Fibroblast of mammary gland (primary cell): Measurements from ENCODE around the gene PRUNE1.

Source experiments
- DNase-seq: peaks from one replicate; pipeline ENCODE4 v3.0.0-alpha.2; 2010; ENCODE audit warnings: low read depth
- H3K4me3 ChIP-seq: 2 replicates; pipeline ENCODE4 v1.5.1; 2011; ENCODE audit warnings: low read depth, mild to moderate bottlenecking, low read length, moderate library complexity; ENCODE audit not compliant: control insufficient read depth
- CTCF ChIP-seq: conservative IDR thresholded peaks from 2 replicates; pipeline ENCODE4 v1.5.1; 2011; ENCODE audit warnings: low read depth, low read length, inconsistent platforms; ENCODE audit not compliant: control insufficient read depth, insufficient read depth

The PRUNE1 gene

GRCh38 chr1:150997949-150998348 lies 10.3 kb upstream of the PRUNE1 start:
- no peak for TF ChIP-seq CTCF
- DNase-seq: no peak
- H3K4me3 ChIP-seq: no peak overlapping the region

- TF ChIP-seq CTCF: no peak
- DNase-seq: peak; percentile 66
- H3K4me3 ChIP-seq: no peak overlapping the region
These were observed 9.1 kb upstream of the PRUNE1 start for GRCh38 chr1:150999051-150999674.

GRCh38 chr1:150999926-151000325 lies 8.3 kb upstream of the PRUNE1 start:
- DNase-seq: no peak
- no peak for TF ChIP-seq CTCF
- no peak overlapping the region for H3K4me3 ChIP-seq

- no peak overlapping the region for H3K4me3 ChIP-seq
- no peak for TF ChIP-seq CTCF
- no peak for DNase-seq
These were observed 7.8 kb upstream of the PRUNE1 start for GRCh38 chr1:151000408-151000807.

- DNase-seq: no peak
- TF ChIP-seq CTCF: no peak
- no peak overlapping the region for H3K4me3 ChIP-seq
These were observed 6.6 kb upstream of the PRUNE1 start for GRCh38 chr1:151001602-151002001.

GRCh38 chr1:151002051-151002450 lies 6.2 kb upstream of the PRUNE1 start:
- no peak for TF ChIP-seq CTCF
- no peak overlapping the region for H3K4me3 ChIP-seq
- DNase-seq: no peak

DNA sequence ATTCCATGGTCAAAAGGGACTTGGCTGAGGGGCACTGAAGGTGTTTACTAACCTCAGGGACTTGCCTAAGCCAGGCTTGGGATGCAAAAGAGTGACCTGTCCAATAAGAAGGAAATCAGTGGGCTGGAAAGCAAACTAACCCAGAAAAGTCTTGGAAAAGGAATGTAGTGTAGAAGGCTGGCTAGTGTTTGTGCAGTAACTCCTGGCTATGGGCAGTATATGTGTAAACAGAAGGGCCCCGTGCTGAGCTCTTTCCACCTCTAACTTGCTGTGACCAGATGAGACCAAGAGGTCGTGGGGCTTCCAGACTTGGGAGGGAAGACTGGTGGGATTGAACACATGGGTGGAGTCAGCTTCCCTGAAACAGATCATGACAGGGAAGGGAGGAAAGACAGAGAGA lies 5.6 kb upstream of the PRUNE1 start:
- no peak for DNase-seq
- TF ChIP-seq CTCF: no peak
- H3K4me3 ChIP-seq: no peak overlapping the region
